Nephron (organoid): ENCODE data around the gene PIGT.

ENCODE experiments used
- H3K27ac Mint-ChIP-seq, 3 experiments: 2 replicates each; pipeline ENCODE4 v1.8.0; 2020; ENCODE audit warnings: mixed read lengths in 3 of 3, mild to moderate bottlenecking in 2 of 3, moderate library complexity in 1 of 3
- H3K27me3 Mint-ChIP-seq: 2 replicates; pipeline ENCODE4 v1.8.0; 2021; ENCODE audit warnings: low read depth, mild to moderate bottlenecking, moderate library complexity, mixed read lengths
- H3K36me3 Mint-ChIP-seq: 2 replicates; pipeline ENCODE4 v1.8.0; 2020; ENCODE audit warnings: low read depth, mixed read lengths
- H3K4me1 Mint-ChIP-seq: 2 replicates; pipeline ENCODE4 v1.8.0; 2020; ENCODE audit warnings: mixed read lengths
- H3K4me3 Mint-ChIP-seq, 3 experiments: 2 replicates each; pipeline ENCODE4 v1.8.0; 2020; ENCODE audit warnings: mild to moderate bottlenecking in 3 of 3, mixed read lengths in 3 of 3, moderate library complexity in 2 of 3
- H3K9me3 Mint-ChIP-seq: 2 replicates; pipeline ENCODE4 v1.8.0; 2020; ENCODE audit warnings: mixed read lengths
- CTCF ChIP-seq, 3 experiments: fragments of 200-600 bp; sonication (generic); IDR thresholded peaks; one replicate each; pipeline ENCODE4 v1.5.0; 2021; ENCODE audit warnings: antibody characterized with exemption in 3 of 3; ENCODE audit not compliant: unreplicated experiment in 3 of 3

Gene PIGT

GRCh38 chr20:45374966-45375365 lies 41.0 kb upstream of the PIGT start:
- H3K4me3 Mint-ChIP-seq, result no peak overlapping the region
- peak overlapping the region; percentile 36 to 98 (median 54) for H3K27ac Mint-ChIP-seq
- H3K4me1 Mint-ChIP-seq, result peaks cover 4% of the 10 kb centered on the region
- TF ChIP-seq CTCF (IDR thresholded peaks at IDR 0.05; ENCODE audit: unreplicated experiment in 3 of 3), result no peak
- peaks cover 7% of the 10 kb centered on the region for H3K27me3 Mint-ChIP-seq
- no peaks in the 10 kb centered on the region for H3K9me3 Mint-ChIP-seq
- H3K36me3 Mint-ChIP-seq, result peaks cover 4% of the 10 kb centered on the region

DNA sequence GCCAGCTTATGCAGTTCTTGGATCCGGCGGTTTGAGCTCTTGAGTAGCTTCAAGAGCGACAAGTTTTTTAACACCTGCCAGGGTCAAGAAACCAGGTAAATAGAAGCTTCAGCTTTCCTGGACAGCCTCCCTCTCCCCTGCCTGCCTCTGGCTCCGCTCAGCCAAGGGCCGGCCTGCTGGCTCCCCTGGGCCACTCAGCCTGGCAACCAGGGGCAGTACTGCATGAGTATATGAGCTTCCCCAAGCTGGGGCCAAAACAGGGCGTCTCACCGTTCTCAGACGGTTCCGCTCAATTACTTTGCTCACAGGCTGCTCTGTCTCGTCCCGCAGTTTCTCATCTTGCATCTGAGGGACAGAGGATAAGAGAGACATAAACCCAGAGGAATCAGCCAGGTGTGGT lies 38.7 kb upstream of the PIGT start:
- Mint-ChIP-seq H3K9me3 (no peaks in the 10 kb centered on the region), H3K4me3 (no peak overlapping the region), H3K27me3 (peaks cover 7% of the 10 kb centered on the region), H3K36me3 (peaks cover 9% of the 10 kb centered on the region), H3K27ac (peak overlapping the region; percentile 96 to 98 (median 96)), H3K4me1 (peaks cover 4% of the 10 kb centered on the region)
- TF ChIP-seq CTCF (IDR thresholded peaks at IDR 0.05; ENCODE audit: unreplicated experiment in 3 of 3), result no peak

GRCh38 chr20:45378191-45378590 lies 37.8 kb upstream of the PIGT start, which contains the start of gene TP53TG5:
Gene TP53TG5, minus strand, starts transcription at chr20:45378325. Its CDS starts 89 bp downstream, at chr20:45378236.
- TF ChIP-seq CTCF (IDR thresholded peaks at IDR 0.05; ENCODE audit: unreplicated experiment in 3 of 3), result no peak
- H3K9me3 Mint-ChIP-seq, result no peaks in the 10 kb centered on the region
- H3K4me1 Mint-ChIP-seq, result peaks cover 4% of the 10 kb centered on the region
- peaks cover 9% of the 10 kb centered on the region for H3K36me3 Mint-ChIP-seq
- no peak within 1 kb of the TSS for H3K4me3 Mint-ChIP-seq
- peak within 1 kb of the TSS; percentile 96 to 98 (median 96) for H3K27ac Mint-ChIP-seq
- peaks cover 7% of the 10 kb centered on the region for H3K27me3 Mint-ChIP-seq

- Mint-ChIP-seq H3K36me3 (peaks cover 10% of the 10 kb centered on the region), H3K4me1 (no peaks in the 10 kb centered on the region), H3K27me3 (no peaks in the 10 kb centered on the region), H3K9me3 (peaks cover 4% of the 10 kb centered on the region), H3K4me3 (no peak overlapping the region), H3K27ac (no peak overlapping the region)
- TF ChIP-seq CTCF (IDR thresholded peaks at IDR 0.05; ENCODE audit: unreplicated experiment in 3 of 3), result no peak
These were observed 28.7 kb upstream of the PIGT start for GRCh38 chr20:45387274-45387673.

GRCh38 chr20:45390931-45391330 lies 25.0 kb upstream of the PIGT start:
- H3K36me3 Mint-ChIP-seq, result peaks cover 16% of the 10 kb centered on the region
- no peaks in the 10 kb centered on the region for H3K4me1 Mint-ChIP-seq
- H3K27ac Mint-ChIP-seq, result no peak overlapping the region
- TF ChIP-seq CTCF (IDR thresholded peaks at IDR 0.05; ENCODE audit: unreplicated experiment in 3 of 3), result no peak
- no peak overlapping the region for H3K4me3 Mint-ChIP-seq
- peaks cover 4% of the 10 kb centered on the region for H3K9me3 Mint-ChIP-seq
- H3K27me3 Mint-ChIP-seq, result no peaks in the 10 kb centered on the region

DNA sequence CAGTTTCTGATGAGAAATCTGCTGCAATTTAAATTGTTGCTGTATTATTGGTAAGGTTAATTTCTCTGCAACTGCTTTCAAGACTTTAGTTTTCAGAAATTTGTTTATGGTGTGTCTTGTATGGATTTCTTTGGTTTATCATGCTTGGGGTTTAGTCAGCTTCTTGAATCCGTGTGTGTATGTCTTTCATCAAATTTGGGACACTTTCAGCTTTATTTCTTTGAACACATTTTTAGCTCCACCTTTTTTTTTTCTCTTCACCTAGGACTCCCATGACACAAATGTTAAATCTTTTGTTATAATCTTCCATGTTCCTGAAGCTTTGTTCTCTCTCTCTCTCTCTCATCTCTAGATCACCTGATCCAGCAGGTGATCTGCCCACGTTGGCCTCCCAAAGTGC lies 24.4 kb upstream of the PIGT start:
- Mint-ChIP-seq H3K27ac (no peak overlapping the region), H3K36me3 (peaks cover 16% of the 10 kb centered on the region), H3K9me3 (peaks cover 4% of the 10 kb centered on the region), H3K4me1 (no peaks in the 10 kb centered on the region), H3K4me3 (no peak overlapping the region), H3K27me3 (no peaks in the 10 kb centered on the region)
- no peak for TF ChIP-seq CTCF (IDR thresholded peaks at IDR 0.05; ENCODE audit: unreplicated experiment in 3 of 3)
